ENCODE data around the gene THOC3. TPM values are rescaled to one million over a fixed set of nuclear protein-coding genes. Genes with fewer than 3 reads are reported as not detected.
"Not testable (repeated sequence)": the region's sequence is repeated elsewhere in the genome, so short reads cannot be mapped to it uniquely, and the experiment has no call there.

THOC3 gene
- total and polyA plus RNA-seq, 2 experiments from 2014 or later, result 66.3 to 74.5 TPM

DNA sequence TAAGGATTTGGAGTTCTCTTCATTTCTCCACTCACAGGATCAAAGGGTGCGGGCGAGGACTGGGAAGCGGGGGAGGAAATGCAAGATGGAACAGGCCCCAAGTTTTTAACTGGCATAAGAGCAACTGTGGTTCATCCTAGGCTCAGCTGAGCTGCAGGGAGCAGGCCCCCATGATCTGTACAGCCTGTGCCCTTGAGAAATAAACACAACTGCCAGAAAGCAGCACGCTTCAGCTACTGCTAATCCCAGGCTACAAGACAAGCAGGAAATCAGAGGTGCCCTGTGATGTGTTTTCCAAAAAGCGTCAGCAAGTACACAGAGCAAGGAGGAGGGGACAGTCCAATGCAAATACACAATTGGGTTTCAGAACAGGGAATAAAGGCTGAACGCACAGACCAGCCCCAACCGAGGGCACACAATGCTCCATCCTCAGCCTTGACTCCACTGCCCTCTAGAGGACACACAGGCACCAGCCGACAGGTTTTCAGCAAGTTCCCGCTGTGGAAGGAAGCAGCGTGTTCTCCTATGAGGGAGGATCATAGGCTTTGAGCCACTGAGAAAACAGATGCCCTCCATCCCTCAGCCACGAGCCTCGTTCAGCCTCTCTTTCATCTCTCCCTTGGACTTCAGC, 16.7 kb downstream of the THOC3 start:
- not testable (repeated sequence) for H3K9me2 ChIP-seq (replicated peaks; ENCODE audit: insufficient read depth); H3K4me3 ChIP-seq; DNase-seq (ENCODE audit: low spot score); H3K4me1 ChIP-seq (ENCODE audit: insufficient read depth); H3K79me2 ChIP-seq; H2AFZ ChIP-seq; H3K27me3 ChIP-seq; H3K4me2 ChIP-seq; H3K36me3 ChIP-seq (replicated peaks; ENCODE audit: insufficient read depth, low read depth); H3K27ac ChIP-seq; H4K20me1 ChIP-seq (ENCODE audit: insufficient read depth, poor library complexity, severe bottlenecking); H3K9me3 ChIP-seq (ENCODE audit: low read depth)
- 85% methylated on average over 3 of the region's 12 CpGs for WGBS (ENCODE audit: low lambda C conversion rate, missing lambda C conversion rate)
- TF ChIP-seq, protein P1, sequence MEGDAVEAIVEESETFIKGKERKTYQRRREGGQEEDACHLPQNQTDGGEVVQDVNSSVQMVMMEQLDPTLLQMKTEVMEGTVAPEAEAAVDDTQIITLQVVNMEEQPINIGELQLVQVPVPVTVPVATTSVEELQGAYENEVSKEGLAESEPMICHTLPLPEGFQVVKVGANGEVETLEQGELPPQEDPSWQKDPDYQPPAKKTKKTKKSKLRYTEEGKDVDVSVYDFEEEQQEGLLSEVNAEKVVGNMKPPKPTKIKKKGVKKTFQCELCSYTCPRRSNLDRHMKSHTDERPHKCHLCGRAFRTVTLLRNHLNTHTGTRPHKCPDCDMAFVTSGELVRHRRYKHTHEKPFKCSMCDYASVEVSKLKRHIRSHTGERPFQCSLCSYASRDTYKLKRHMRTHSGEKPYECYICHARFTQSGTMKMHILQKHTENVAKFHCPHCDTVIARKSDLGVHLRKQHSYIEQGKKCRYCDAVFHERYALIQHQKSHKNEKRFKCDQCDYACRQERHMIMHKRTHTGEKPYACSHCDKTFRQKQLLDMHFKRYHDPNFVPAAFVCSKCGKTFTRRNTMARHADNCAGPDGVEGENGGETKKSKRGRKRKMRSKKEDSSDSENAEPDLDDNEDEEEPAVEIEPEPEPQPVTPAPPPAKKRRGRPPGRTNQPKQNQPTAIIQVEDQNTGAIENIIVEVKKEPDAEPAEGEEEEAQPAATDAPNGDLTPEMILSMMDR (IDR thresholded peaks at IDR 0.05; ENCODE audit: poor library complexity), result peak; percentile 17

DNA sequence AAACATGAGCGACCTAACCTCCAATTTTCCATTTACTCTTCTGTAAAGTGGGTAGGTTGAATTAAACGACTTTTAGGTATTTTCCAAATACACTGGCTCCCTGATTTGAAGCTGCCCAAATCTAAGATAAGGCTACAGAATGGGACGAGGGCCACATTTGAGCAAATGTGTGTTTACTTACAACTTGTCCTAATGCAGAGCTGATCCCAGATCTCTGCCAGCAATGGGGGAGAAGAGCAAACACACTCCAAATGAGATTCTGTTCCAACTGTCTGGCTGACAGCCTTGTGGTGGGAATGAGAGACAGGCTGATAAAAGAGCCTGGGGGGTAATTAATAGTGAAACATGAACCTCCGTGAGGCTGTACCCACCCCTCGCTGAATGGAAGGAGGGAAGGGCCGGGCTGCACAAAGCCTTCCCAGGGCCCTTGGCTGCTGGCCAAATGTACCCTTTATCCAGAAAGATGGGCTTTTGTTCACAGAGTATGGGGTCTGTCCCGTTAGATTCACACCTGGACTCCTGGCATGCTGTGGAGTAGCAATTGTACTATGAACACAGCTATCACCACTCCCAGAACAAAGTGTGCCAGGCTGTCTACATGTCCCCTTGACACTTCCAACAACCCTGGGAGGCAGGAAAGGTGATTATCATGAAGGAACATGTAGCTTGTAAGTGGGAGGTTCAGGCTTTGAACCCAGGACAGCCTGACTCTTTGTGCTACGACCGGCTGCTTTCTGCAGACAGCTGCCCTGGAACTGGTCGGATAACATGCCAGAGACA, 19.6 kb downstream of the THOC3 start:
- not testable (repeated sequence) for H3K9me2 ChIP-seq (replicated peaks; ENCODE audit: insufficient read depth); H4K20me1 ChIP-seq (ENCODE audit: insufficient read depth, poor library complexity, severe bottlenecking); H3K4me3 ChIP-seq; H3K27ac ChIP-seq; H3K79me2 ChIP-seq; H2AFZ ChIP-seq; H3K4me1 ChIP-seq (ENCODE audit: insufficient read depth); H3K4me2 ChIP-seq; H3K9me3 ChIP-seq (ENCODE audit: low read depth); H3K36me3 ChIP-seq (replicated peaks; ENCODE audit: insufficient read depth, low read depth); H3K27me3 ChIP-seq; DNase-seq (ENCODE audit: low spot score)
- 67% methylated on average over 6 of the region's 10 CpGs for WGBS (ENCODE audit: low lambda C conversion rate, missing lambda C conversion rate)

DNA sequence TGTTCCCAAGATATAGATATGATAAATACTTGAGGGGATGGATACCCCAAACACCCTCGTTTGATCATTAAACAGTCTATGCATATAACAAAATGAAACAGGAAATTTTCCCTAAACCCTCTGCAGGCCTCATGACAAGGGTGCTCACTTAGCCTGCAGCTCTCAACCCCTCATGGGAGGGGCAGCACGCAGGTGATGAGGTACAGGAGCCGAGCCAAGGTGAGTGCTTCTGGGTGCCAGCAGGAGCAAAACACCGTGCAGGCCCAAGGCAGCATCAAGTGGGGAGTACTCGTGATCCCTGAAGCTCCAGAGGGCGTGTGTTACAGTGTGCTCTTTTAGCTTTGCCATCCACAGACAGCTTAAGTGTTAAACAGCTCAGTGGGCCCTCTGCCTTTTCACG, 24.9 kb downstream of the THOC3 start:
- not testable (repeated sequence) for H3K4me1 ChIP-seq (ENCODE audit: insufficient read depth); H3K36me3 ChIP-seq (replicated peaks; ENCODE audit: insufficient read depth, low read depth); H3K27ac ChIP-seq; DNase-seq (ENCODE audit: low spot score); H3K4me2 ChIP-seq; H2AFZ ChIP-seq; H3K27me3 ChIP-seq; H3K9me3 ChIP-seq (ENCODE audit: low read depth); H3K9me2 ChIP-seq (replicated peaks; ENCODE audit: insufficient read depth); H3K79me2 ChIP-seq; H3K4me3 ChIP-seq; H4K20me1 ChIP-seq (ENCODE audit: insufficient read depth, poor library complexity, severe bottlenecking)
- WGBS (ENCODE audit: low lambda C conversion rate, missing lambda C conversion rate), result 100% methylated on average over 3 of the region's 7 CpGs

DNA sequence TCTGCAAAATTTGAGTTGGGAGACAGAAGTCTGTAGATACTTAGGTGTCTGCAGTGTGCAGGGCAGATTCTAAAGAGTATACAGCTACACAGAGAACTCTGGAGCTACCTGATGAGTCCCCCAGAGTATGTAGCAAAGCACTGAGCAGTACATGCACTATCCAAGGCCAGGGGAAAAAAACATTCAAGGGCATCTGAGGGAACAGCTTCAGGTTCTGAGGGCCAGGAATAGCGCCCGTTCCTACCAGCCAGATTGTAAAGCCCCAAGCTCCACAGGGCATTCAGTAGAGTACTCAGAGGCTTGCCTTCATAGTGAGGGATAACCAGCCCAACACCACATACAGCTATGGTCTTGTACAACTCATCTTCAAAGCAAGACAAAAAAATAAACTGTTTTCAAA, 27.5 kb downstream of the THOC3 start:
- not testable (repeated sequence) for H3K79me2 ChIP-seq; H3K36me3 ChIP-seq (replicated peaks; ENCODE audit: insufficient read depth, low read depth); H4K20me1 ChIP-seq (ENCODE audit: insufficient read depth, poor library complexity, severe bottlenecking); H2AFZ ChIP-seq; H3K27me3 ChIP-seq; H3K9me2 ChIP-seq (replicated peaks; ENCODE audit: insufficient read depth); H3K4me2 ChIP-seq; H3K4me1 ChIP-seq (ENCODE audit: insufficient read depth); H3K27ac ChIP-seq; H3K4me3 ChIP-seq; H3K9me3 ChIP-seq (ENCODE audit: low read depth); DNase-seq (ENCODE audit: low spot score)
- WGBS (ENCODE audit: low lambda C conversion rate, missing lambda C conversion rate), result 80% methylated on average over 2 of the region's 2 CpGs

DNA sequence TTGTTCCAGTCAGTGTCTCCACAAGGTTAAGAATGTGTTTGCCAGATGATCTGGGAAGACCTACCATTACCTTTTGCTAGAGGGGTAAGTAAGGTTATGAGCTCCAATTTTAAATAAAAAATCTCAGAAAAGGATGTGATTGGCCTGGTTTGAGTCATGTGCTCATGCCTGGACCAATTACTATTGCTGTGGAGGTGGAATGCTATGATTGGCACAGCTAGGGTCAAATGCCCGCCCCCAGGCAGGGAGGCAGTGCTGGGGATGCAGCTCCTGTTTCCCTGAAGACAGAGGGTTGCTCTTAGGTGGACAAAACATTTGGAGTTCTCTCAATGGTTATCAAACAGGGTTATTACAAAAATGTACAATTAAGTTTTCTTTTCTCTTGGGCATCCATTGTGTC, 29.6 kb downstream of the THOC3 start:
- H3K4me2 ChIP-seq; H3K9me2 ChIP-seq (replicated peaks; ENCODE audit: insufficient read depth); H3K36me3 ChIP-seq (replicated peaks; ENCODE audit: insufficient read depth, low read depth); H3K9me3 ChIP-seq (ENCODE audit: low read depth); DNase-seq (ENCODE audit: low spot score); H3K4me1 ChIP-seq (ENCODE audit: insufficient read depth); H4K20me1 ChIP-seq (ENCODE audit: insufficient read depth, poor library complexity, severe bottlenecking); H2AFZ ChIP-seq; H3K79me2 ChIP-seq; H3K4me3 ChIP-seq; H3K27ac ChIP-seq; H3K27me3 ChIP-seq: not testable (repeated sequence)
- WGBS (ENCODE audit: low lambda C conversion rate, missing lambda C conversion rate), result 100% methylated on average over 1 of the region's 1 CpG

DNA sequence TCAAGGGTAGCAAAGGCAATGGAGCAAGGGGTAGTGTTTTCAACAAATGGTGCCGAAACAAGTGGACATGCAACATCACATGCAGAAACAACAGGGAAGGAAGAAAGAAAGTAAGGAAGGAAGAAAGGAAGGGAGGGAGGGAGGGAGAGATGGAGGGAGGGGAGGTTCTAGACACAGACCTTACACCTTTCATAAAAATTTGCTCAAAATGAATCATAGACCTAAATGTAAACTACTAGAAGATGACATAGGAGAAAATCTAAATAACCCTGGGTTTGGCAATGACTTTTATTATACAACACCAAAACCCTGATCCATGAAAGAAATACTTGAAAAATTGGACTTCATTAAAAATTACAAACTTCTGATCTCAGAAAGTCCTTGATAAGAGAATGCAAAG, 39.4 kb downstream of the THOC3 start:
- H3K4me2 ChIP-seq; H2AFZ ChIP-seq; H3K4me1 ChIP-seq (ENCODE audit: insufficient read depth); DNase-seq (ENCODE audit: low spot score); H3K79me2 ChIP-seq; H3K27ac ChIP-seq; H4K20me1 ChIP-seq (ENCODE audit: insufficient read depth, poor library complexity, severe bottlenecking); H3K9me3 ChIP-seq (ENCODE audit: low read depth); H3K27me3 ChIP-seq; H3K36me3 ChIP-seq (replicated peaks; ENCODE audit: insufficient read depth, low read depth); H3K4me3 ChIP-seq; H3K9me2 ChIP-seq (replicated peaks; ENCODE audit: insufficient read depth): not testable (repeated sequence)
- WGBS (ENCODE audit: low lambda C conversion rate, missing lambda C conversion rate), result 100% methylated on average over 1 of the region's 1 CpG

DNA sequence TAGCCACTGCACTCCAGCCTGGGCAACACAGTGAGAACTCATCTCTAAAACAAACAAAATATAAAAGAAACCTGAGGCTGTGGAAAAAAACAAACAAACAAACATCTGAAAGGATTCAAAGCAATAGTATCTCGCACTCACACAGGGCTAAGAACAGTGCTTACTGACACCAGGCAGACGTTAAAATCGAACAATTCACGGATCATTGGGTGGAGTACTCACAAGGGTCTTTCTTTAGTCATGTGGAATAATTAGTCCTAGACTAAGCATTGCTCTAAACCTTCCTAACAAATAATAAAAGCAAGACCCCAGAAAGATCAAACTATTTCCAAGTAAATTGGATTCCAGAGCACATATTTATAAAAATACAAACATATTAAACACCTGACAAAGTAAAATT, 43.0 kb downstream of the THOC3 start:
- not testable (repeated sequence) for H2AFZ ChIP-seq

More for the DNA sequence above, 43.0 kb downstream of the THOC3 start:
- not testable (repeated sequence) for H3K27me3 ChIP-seq; H3K4me1 ChIP-seq (ENCODE audit: insufficient read depth); H3K4me2 ChIP-seq; DNase-seq (ENCODE audit: low spot score); H3K9me3 ChIP-seq (ENCODE audit: low read depth); H3K4me3 ChIP-seq; H3K79me2 ChIP-seq; H3K27ac ChIP-seq; H3K36me3 ChIP-seq (replicated peaks; ENCODE audit: insufficient read depth, low read depth); H4K20me1 ChIP-seq (ENCODE audit: insufficient read depth, poor library complexity, severe bottlenecking); H3K9me2 ChIP-seq (replicated peaks; ENCODE audit: insufficient read depth)
- WGBS (ENCODE audit: low lambda C conversion rate, missing lambda C conversion rate), result 92% methylated on average over 4 of the region's 4 CpGs

Measured in hepatocyte (in vitro differentiated cells).